Lung (tissue), 12 donors: ENCODE measurements around the gene GUCA1C. TPM values are rescaled to one million over a fixed set of nuclear protein-coding genes. Genes with fewer than 3 reads are reported as not detected.

Experiments used
- ATAC-seq: fragments of 200-7000 bp; cut with Tn5 transposase; one replicate; pipeline ENCODE4 v1.9.1; 2020; ENCODE audit warnings: moderate number of reproducible peaks; ENCODE audit not compliant: insufficient read depth, low FRiP score
- DNase-seq, 3 donors: peaks; one replicate each; pipeline ENCODE4 v3.0.0-alpha.2; 2013 to 2017
- H3K27ac ChIP-seq, 2 donors: one replicate each; pipeline ENCODE4 v1.5.1; 2013; ENCODE audit warnings: mild to moderate bottlenecking in 2 of 2, moderate library complexity in 2 of 2, control low read depth in 1 of 2, inconsistent platforms in 1 of 2, low read depth in 1 of 2, low read length in 1 of 2
- H3K27me3 ChIP-seq, 3 donors: one replicate each; pipeline ENCODE4 v1.5.1; 2013; ENCODE audit warnings: low read length in 2 of 3; ENCODE audit not compliant: control insufficient read depth in 3 of 3, insufficient read depth in 3 of 3
- H3K36me3 ChIP-seq, 4 donors: one replicate each; pipeline ENCODE4 v1.5.1; 2013; ENCODE audit warnings: low read length in 4 of 4, mild to moderate bottlenecking in 1 of 4, moderate library complexity in 1 of 4; ENCODE audit not compliant: control insufficient read depth in 4 of 4, insufficient read depth in 4 of 4
- H3K4me1 ChIP-seq, 5 donors: one replicate each; pipeline ENCODE4 v1.5.1; 2013; ENCODE audit warnings: low read length in 5 of 5, mild to moderate bottlenecking in 2 of 5, moderate library complexity in 1 of 5; ENCODE audit not compliant: control insufficient read depth in 5 of 5, insufficient read depth in 5 of 5
- H3K4me3 ChIP-seq: one replicate; pipeline ENCODE4 v1.5.1; 2013; ENCODE audit warnings: mild to moderate bottlenecking, control low read depth, moderate library complexity
- H3K9ac ChIP-seq, 2 donors: one replicate each; pipeline ENCODE4 v1.5.1; 2013; ENCODE audit warnings: low read length in 2 of 2, control low read depth in 1 of 2; ENCODE audit not compliant: insufficient read depth in 1 of 2
- H3K9me3 ChIP-seq, 4 donors: one replicate each; pipeline ENCODE4 v1.5.1; 2013; ENCODE audit warnings: low read length in 3 of 4, mild to moderate bottlenecking in 1 of 4, moderate library complexity in 1 of 4; ENCODE audit not compliant: control insufficient read depth in 4 of 4, insufficient read depth in 3 of 4
- CTCF ChIP-seq: IDR thresholded peaks from 2 replicates; pipeline ENCODE4 v1.5.1; 2012; ENCODE audit warnings: mild to moderate bottlenecking; ENCODE audit errors: control extremely low read depth, extremely low read depth
- WGBS, 2 donors: extraction: QIAGEN DNeasy Blood & Tissue Kit; methylation state at CpG; one replicate each; pipeline ENCODE4 v1.1.7; 2013; 5-methylcytosine and 5-hydroxymethylcytosine counted together
- polyA plus RNA-seq, 2 donors: library from polyadenylated mRNA; stranded (reverse); fragments of 200-250 nt; gene quantifications; one replicate each; pipeline ENCODE4 v1.2.1, GENCODE V29; 2013
- total RNA-seq, 2 donors: library from RNA; depleted of rRNA in 1 of 2; stranded (reverse); fragments of >200 nt in 1 of 2; gene quantifications; one replicate each; pipeline ENCODE4 v1.2.1, GENCODE V29; 2014 to 2021
- donor health status: control.
- donor health status: control.
- donor health status: Bipolar disorder and iron deficiency.
- donor health status: healthy.
- donor health status: DM: yes; HTN: yes; CAD: no.

The GUCA1C gene
- total and polyA plus RNA-seq, 4 donors = not detected

DNA sequence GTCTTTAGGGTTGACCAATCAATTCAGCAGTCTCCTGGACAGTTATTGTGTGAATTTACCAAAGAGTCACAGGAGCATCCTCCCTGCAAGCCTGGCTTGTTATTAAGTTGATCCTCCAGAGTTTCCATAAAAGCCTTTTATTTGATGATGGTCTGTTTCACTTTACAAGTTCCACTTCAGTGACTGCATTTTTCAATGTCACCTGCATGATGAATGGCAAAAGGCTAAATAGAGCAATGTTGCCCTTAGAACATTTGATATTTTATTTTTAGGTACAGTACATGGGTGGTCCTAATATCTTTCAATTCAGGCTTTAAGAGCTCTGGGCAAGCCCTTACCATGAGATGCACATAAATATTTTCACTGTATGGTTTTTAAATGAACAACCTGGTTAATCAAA lies 22.6 kb downstream of the GUCA1C start:
- Histone ChIP-seq H3K4me3 (no peak overlapping the region), H3K9me3 (peaks cover 0 to 3% (median 0%) of the 10 kb centered on the region in 4 donors), H3K4me1 (no peaks in the 10 kb centered on the region), H3K27me3 (no peaks in the 10 kb centered on the region), H3K9ac (no peak overlapping the region), H3K27ac (no peak overlapping the region), H3K36me3 (no peaks in the 10 kb centered on the region)
- ATAC-seq = no peak
- TF ChIP-seq CTCF = no peak
- no peak for DNase-seq

GRCh38 chr3:108918866-108919265 lies 34.8 kb downstream of the GUCA1C start:
- 60 to 80% methylated on average over 3 of the region's 3 CpGs for WGBS, 2 donors
- H3K27me3 ChIP-seq = peaks cover 0 to 2% (median 0%) of the 10 kb centered on the region in 3 donors
- DNase-seq = peak in 1 of 3 donors; percentile 7
- H3K27ac ChIP-seq = no peak overlapping the region
- TF ChIP-seq CTCF = no peak
- no peaks in the 10 kb centered on the region for H3K9me3 ChIP-seq
- ATAC-seq = no peak
- no peaks in the 10 kb centered on the region for H3K36me3 ChIP-seq
- H3K4me1 ChIP-seq = no peaks in the 10 kb centered on the region
- H3K4me3 ChIP-seq = no peak overlapping the region
- no peak overlapping the region for H3K9ac ChIP-seq

DNA sequence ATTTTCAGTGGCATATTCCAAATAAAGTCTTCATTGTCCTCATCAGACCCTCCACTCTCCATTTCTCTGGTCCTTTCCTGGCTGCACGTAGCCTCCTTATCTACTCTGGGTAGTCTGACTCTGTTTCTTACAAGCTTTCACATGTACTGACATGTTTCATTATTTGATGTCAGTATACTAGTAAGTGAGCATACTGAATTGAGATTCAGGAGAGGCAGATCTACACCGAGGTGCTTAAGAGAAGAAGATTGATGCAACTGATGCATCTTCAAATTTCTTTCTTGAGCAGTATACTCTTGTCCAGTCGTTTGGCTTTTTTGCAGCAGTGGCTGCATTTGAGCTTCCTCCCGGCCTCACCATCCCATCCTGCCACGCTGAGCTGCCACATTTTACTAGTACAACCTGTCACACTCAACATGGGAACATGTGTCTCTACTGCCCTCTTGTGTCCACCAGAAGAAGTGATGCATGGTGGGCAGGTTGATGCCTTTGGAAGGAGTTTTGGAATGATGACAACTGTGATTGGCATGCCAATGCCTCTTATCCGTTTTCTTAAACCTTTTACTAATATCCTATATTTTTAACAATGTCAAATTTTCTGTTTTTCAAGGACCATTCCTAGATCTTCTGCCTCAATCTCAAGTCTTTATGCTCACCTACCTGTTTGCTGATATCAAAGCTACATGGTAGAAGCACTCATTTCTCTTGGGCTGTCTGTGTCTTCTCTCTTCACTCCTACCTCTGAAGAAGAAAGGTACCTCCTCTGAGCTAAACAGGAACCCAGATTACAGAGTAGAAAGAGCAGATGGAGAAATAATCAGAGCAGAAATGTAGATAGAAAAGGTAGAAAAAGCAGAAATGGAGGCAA lies 38.7 kb downstream of the GUCA1C start:
- peak; percentile 38 to 73 (median 54) for DNase-seq

More for the DNA sequence above, 38.7 kb downstream of the GUCA1C start:
- Histone ChIP-seq H3K4me1 (no peaks in the 10 kb centered on the region), H3K36me3 (no peaks in the 10 kb centered on the region), H3K27ac (no peak overlapping the region), H3K9ac (no peak overlapping the region), H3K27me3 (peaks cover 0 to 2% (median 0%) of the 10 kb centered on the region in 3 donors), H3K9me3 (no peaks in the 10 kb centered on the region), H3K4me3 (no peak overlapping the region)
- peak; percentile 65 for ATAC-seq
- 27 to 29% methylated on average over 6 of the region's 6 CpGs for WGBS, 2 donors
- TF ChIP-seq CTCF = peak; percentile 63
